ENCODE data around the gene LAMA5.

LAMA5 gene

DNA sequence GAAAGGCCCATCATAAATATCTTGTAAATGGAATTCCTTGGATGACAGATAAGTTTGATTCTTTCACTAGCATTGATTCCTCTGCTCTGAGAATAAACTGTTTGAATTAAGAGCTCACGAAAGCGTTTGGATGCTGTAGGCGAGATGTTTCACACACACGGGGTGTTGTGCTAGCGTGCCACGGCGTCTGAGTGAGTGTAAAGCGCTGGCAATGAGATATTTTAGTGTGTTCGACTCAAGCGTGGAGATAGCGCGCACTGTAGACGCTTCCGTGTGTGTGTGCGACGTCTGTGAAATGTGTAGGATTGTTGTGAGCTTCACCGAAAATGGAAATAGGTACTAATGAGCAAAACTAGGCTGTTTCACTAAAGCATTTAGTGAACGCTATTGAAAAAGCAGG lies 93.7 kb downstream of the LAMA5 start:
- no peaks in the 10 kb centered on the region for H3K36me3 ChIP-seq (ENCODE audit: low read length)
- no peak overlapping the region for H3K4me3 ChIP-seq (ENCODE audit: insufficient read depth, low read length, poor library complexity, severe bottlenecking)
- no peaks in the 10 kb centered on the region for H4K20me1 ChIP-seq (ENCODE audit: low read depth, low read length)
- H2AFZ ChIP-seq (ENCODE audit: low read depth, low read length, severe bottlenecking): no peak overlapping the region
- H3K27me3 ChIP-seq (ENCODE audit: low read length): no peaks in the 10 kb centered on the region
- no peaks in the 10 kb centered on the region for H3F3A ChIP-seq (ENCODE audit: insufficient read depth)
- no peak overlapping the region for H3K27ac ChIP-seq (ENCODE audit: low read depth, low read length)
- H3K9ac ChIP-seq (ENCODE audit: low read length): no peak overlapping the region
- no peaks in the 10 kb centered on the region for H3K9me3 ChIP-seq (ENCODE audit: insufficient read depth, low read length)
- TF ChIP-seq, protein P1, sequence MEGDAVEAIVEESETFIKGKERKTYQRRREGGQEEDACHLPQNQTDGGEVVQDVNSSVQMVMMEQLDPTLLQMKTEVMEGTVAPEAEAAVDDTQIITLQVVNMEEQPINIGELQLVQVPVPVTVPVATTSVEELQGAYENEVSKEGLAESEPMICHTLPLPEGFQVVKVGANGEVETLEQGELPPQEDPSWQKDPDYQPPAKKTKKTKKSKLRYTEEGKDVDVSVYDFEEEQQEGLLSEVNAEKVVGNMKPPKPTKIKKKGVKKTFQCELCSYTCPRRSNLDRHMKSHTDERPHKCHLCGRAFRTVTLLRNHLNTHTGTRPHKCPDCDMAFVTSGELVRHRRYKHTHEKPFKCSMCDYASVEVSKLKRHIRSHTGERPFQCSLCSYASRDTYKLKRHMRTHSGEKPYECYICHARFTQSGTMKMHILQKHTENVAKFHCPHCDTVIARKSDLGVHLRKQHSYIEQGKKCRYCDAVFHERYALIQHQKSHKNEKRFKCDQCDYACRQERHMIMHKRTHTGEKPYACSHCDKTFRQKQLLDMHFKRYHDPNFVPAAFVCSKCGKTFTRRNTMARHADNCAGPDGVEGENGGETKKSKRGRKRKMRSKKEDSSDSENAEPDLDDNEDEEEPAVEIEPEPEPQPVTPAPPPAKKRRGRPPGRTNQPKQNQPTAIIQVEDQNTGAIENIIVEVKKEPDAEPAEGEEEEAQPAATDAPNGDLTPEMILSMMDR (IDR thresholded peaks at IDR 0.05; ENCODE audit: insufficient read depth, low read length, poor library complexity, severe bottlenecking): no peak
- no peak for TF ChIP-seq EZH2phosphoT487 (conservative IDR thresholded peaks at IDR 0.05; ENCODE audit: low read length)
- H3K9me2 ChIP-seq (replicated peaks; ENCODE audit: insufficient read depth, low read length): no peaks in the 10 kb centered on the region
- no peaks in the 10 kb centered on the region for H3K79me2 ChIP-seq (ENCODE audit: insufficient read depth, low read length)
- no peak overlapping the region for H3K4me2 ChIP-seq (ENCODE audit: low read depth, low read length, poor library complexity, severe bottlenecking)

DNA sequence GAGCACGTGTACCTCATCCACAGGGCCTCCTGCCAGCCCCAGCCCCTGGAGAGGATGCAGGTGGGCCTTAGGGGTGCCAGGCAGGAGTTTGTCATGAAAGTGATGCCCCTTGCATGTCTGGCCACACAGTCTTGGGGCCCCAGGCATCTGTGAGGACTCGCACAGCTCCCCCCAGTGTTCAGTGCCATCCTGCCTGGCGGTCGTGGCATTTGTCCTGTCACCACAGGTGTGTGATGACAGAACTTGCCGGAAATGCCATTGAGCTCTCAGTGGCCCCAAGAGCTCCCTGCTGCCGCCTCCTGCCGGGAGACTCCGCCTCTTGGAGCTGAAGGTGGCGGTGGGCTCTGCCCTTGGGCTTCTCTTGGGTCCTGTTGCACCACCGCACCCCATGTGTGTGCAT lies 94.9 kb downstream of the LAMA5 start:
- Histone ChIP-seq H3K9me3 (ENCODE audit: insufficient read depth, low read length) (no peaks in the 10 kb centered on the region), H3K27ac (ENCODE audit: low read depth, low read length) (no peak overlapping the region), H3F3A (ENCODE audit: insufficient read depth) (no peaks in the 10 kb centered on the region), H3K9ac (ENCODE audit: low read length) (no peak overlapping the region), H4K20me1 (ENCODE audit: low read depth, low read length) (no peaks in the 10 kb centered on the region), H3K9me2 (replicated peaks; ENCODE audit: insufficient read depth, low read length) (no peaks in the 10 kb centered on the region), H3K79me2 (ENCODE audit: insufficient read depth, low read length) (no peaks in the 10 kb centered on the region), H3K4me2 (ENCODE audit: low read depth, low read length, poor library complexity, severe bottlenecking) (no peak overlapping the region), H2AFZ (ENCODE audit: low read depth, low read length, severe bottlenecking) (no peak overlapping the region), H3K4me3 (ENCODE audit: insufficient read depth, low read length, poor library complexity, severe bottlenecking) (no peak overlapping the region), H3K36me3 (ENCODE audit: low read length) (no peaks in the 10 kb centered on the region), H3K27me3 (ENCODE audit: low read length) (no peaks in the 10 kb centered on the region)
- TF ChIP-seq EZH2phosphoT487 (conservative IDR thresholded peaks at IDR 0.05; ENCODE audit: low read length): no peak
- TF ChIP-seq, protein P1 (IDR thresholded peaks at IDR 0.05; ENCODE audit: insufficient read depth, low read length, poor library complexity, severe bottlenecking): no peak

DNA sequence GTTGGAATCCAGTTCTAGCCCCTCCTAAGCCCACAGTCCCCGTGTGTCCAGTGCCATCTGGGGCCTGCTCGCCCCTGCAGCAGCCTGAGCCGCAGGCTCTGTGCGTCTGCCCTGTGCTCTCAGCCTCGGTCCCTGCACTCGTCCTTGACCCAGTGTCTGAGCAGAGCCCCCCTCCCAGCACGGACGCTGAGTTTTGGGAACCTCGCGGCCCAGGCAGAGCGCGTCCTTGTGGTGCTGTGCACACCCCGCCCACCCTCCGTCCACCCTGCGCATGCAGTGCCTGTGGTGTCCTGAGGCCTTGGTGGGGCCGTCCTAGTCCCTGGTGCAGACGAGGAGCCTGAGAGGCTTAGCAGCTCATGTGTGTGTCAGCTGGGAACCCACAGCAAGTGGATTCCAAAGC lies 97.2 kb downstream of the LAMA5 start:
- Histone ChIP-seq H3K79me2 (ENCODE audit: insufficient read depth, low read length) (no peaks in the 10 kb centered on the region), H2AFZ (ENCODE audit: low read depth, low read length, severe bottlenecking) (no peak overlapping the region), H3K9me2 (replicated peaks; ENCODE audit: insufficient read depth, low read length) (no peaks in the 10 kb centered on the region), H3K36me3 (ENCODE audit: low read length) (0 out of 2 replicates have a peak, but pooled peaks cover 2% of the 10 kb centered on the region), H4K20me1 (ENCODE audit: low read depth, low read length) (no peaks in the 10 kb centered on the region), H3K9me3 (ENCODE audit: insufficient read depth, low read length) (no peaks in the 10 kb centered on the region), H3K27me3 (ENCODE audit: low read length) (no peaks in the 10 kb centered on the region), H3K4me2 (ENCODE audit: low read depth, low read length, poor library complexity, severe bottlenecking) (no peak overlapping the region), H3K4me3 (ENCODE audit: insufficient read depth, low read length, poor library complexity, severe bottlenecking) (no peak overlapping the region), H3K9ac (ENCODE audit: low read length) (no peak overlapping the region), H3F3A (ENCODE audit: insufficient read depth) (no peaks in the 10 kb centered on the region), H3K27ac (ENCODE audit: low read depth, low read length) (no peak overlapping the region)
- TF ChIP-seq EZH2phosphoT487 (conservative IDR thresholded peaks at IDR 0.05; ENCODE audit: low read length): no peak
- TF ChIP-seq, protein P1 (IDR thresholded peaks at IDR 0.05; ENCODE audit: insufficient read depth, low read length, poor library complexity, severe bottlenecking): no peak

Measured in SU-DHL-6 (cell line).